Activated CD8-positive, alpha-beta memory T cell treated with anti-CD3 and anti-CD28 coated beads for 48 hours (primary cell): ENCODE measurements around the gene STAP2.

ENCODE experiments used
- DNase-seq, 3 experiments: peaks; one replicate each; pipeline ENCODE4 v3.0.0-alpha.2; 2020; ENCODE audit warnings: low read depth in 2 of 3, low spot score in 2 of 3

Gene STAP2

GRCh38 chr19:4328243-4328990 is 10.2 kb downstream of the STAP2 start:
- peak; percentile 91 to 99 (median 96) for DNase-seq

- DNase-seq = no peak
These were observed 10.8 kb downstream of the STAP2 start for GRCh38 chr19:4327877-4328242.

GRCh38 chr19:4327252-4327876 is 11.3 kb downstream of the STAP2 start:
- DNase-seq = peak in 2 of 3 experiments; percentile 50 to 66

GRCh38 chr19:4326837-4327251 is 11.8 kb downstream of the STAP2 start:
- no peak for DNase-seq

GRCh38 chr19:4326215-4326836 is 12.3 kb downstream of the STAP2 start:
- DNase-seq = no peak

GRCh38 chr19:4324228-4324627 is 14.4 kb downstream of the STAP2 start:
- no peak for DNase-seq

GRCh38 chr19:4323692-4324091 is 14.9 kb downstream of the STAP2 start:
- no peak for DNase-seq

- DNase-seq = no peak
These were observed 15.5 kb downstream of the STAP2 start for GRCh38 chr19:4322942-4323665.

- DNase-seq = no peak
These were observed 18.2 kb downstream of the STAP2 start for GRCh38 chr19:4320419-4320818.

GRCh38 chr19:4319067-4319718 is 19.4 kb downstream of the STAP2 start:
- DNase-seq = no peak

- no peak for DNase-seq
These were observed 20.2 kb downstream of the STAP2 start for GRCh38 chr19:4318460-4318859.

- DNase-seq = no peak
These were observed 21.7 kb downstream of the STAP2 start for GRCh38 chr19:4316956-4317355.

GRCh38 chr19:4313847-4314490 is 24.7 kb downstream of the STAP2 start:
- no peak for DNase-seq

- no peak for DNase-seq
These were observed 28.1 kb downstream of the STAP2 start for GRCh38 chr19:4310247-4311121.

- DNase-seq = no peak
These were observed 33.0 kb downstream of the STAP2 start for GRCh38 chr19:4305659-4306058.

GRCh38 chr19:4305257-4305612 is 33.4 kb downstream of the STAP2 start:
- DNase-seq = no peak

- peak; percentile 68 to 70 (median 68) for DNase-seq
These were observed 33.9 kb downstream of the STAP2 start, which contains the start of gene FSD1 for GRCh38 chr19:4304538-4305256. Gene FSD1, plus strand, starts transcription at chr19:4304598. Its CDS starts 149 bp downstream, at chr19:4304747.

GRCh38 chr19:4303819-4304537 is 34.6 kb downstream of the STAP2 start:
- DNase-seq = no peak
